Measurements from ENCODE around the gene GAS2L1.
A peak's percentile ranks its signal among the peaks of the same experiment; 100 is the strongest.

The GAS2L1 gene

GRCh38 chr22:29331213-29331612, 24.8 kb downstream of the GAS2L1 start:
- no peaks in the 10 kb centered on the region for H3K9me3 ChIP-seq (replicated peaks; ENCODE audit: low read length)
- H3K27me3 ChIP-seq (ENCODE audit: control insufficient read depth, insufficient read depth, low read length), result no peaks in the 10 kb centered on the region
- H3K9ac ChIP-seq (ENCODE audit: low read depth, low read length), result no peak overlapping the region
- peaks cover 48% of the 10 kb centered on the region for H3K4me1 ChIP-seq (ENCODE audit: control insufficient read depth, insufficient read depth, low read length)
- H3K4me2 ChIP-seq (ENCODE audit: low read length), result peak overlapping the region; percentile 24
- no peak overlapping the region for H3K4me3 ChIP-seq (ENCODE audit: low read length)
- peaks cover 56% of the 10 kb centered on the region for H3K36me3 ChIP-seq (ENCODE audit: insufficient read depth, low read length)

GRCh38 chr22:29331658-29332300, 25.3 kb downstream of the GAS2L1 start:
- Histone ChIP-seq H3K36me3 (ENCODE audit: insufficient read depth, low read length) (peaks cover 54% of the 10 kb centered on the region), H3K9ac (ENCODE audit: low read depth, low read length) (no peak overlapping the region), H3K4me3 (ENCODE audit: low read length) (no peak overlapping the region), H3K4me2 (ENCODE audit: low read length) (no peak overlapping the region), H3K27me3 (ENCODE audit: control insufficient read depth, insufficient read depth, low read length) (no peaks in the 10 kb centered on the region), H3K9me3 (replicated peaks; ENCODE audit: low read length) (no peaks in the 10 kb centered on the region), H3K4me1 (ENCODE audit: control insufficient read depth, insufficient read depth, low read length) (peaks cover 48% of the 10 kb centered on the region)

GRCh38 chr22:29332886-29333496, 26.5 kb downstream of the GAS2L1 start:
- H3K4me3 ChIP-seq (ENCODE audit: low read length), result no peak overlapping the region
- no peak overlapping the region for H3K9ac ChIP-seq (ENCODE audit: low read depth, low read length)
- no peak overlapping the region for H3K4me2 ChIP-seq (ENCODE audit: low read length)
- H3K27me3 ChIP-seq (ENCODE audit: control insufficient read depth, insufficient read depth, low read length), result no peaks in the 10 kb centered on the region
- H3K36me3 ChIP-seq (ENCODE audit: insufficient read depth, low read length), result peaks cover 55% of the 10 kb centered on the region
- H3K4me1 ChIP-seq (ENCODE audit: control insufficient read depth, insufficient read depth, low read length), result peaks cover 45% of the 10 kb centered on the region
- H3K9me3 ChIP-seq (replicated peaks; ENCODE audit: low read length), result no peaks in the 10 kb centered on the region

GRCh38 chr22:29334148-29334547, 27.7 kb downstream of the GAS2L1 start:
- H3K4me3 ChIP-seq (ENCODE audit: low read length), result no peak overlapping the region
- H3K27me3 ChIP-seq (ENCODE audit: control insufficient read depth, insufficient read depth, low read length), result no peaks in the 10 kb centered on the region
- H3K4me1 ChIP-seq (ENCODE audit: control insufficient read depth, insufficient read depth, low read length), result peaks cover 34% of the 10 kb centered on the region
- H3K36me3 ChIP-seq (ENCODE audit: insufficient read depth, low read length), result peaks cover 59% of the 10 kb centered on the region
- H3K4me2 ChIP-seq (ENCODE audit: low read length), result no peak overlapping the region
- no peaks in the 10 kb centered on the region for H3K9me3 ChIP-seq (replicated peaks; ENCODE audit: low read length)
- no peak overlapping the region for H3K9ac ChIP-seq (ENCODE audit: low read depth, low read length)

GRCh38 chr22:29334696-29335344, 28.4 kb downstream of the GAS2L1 start:
- Histone ChIP-seq H3K9me3 (replicated peaks; ENCODE audit: low read length) (no peaks in the 10 kb centered on the region), H3K4me2 (ENCODE audit: low read length) (no peak overlapping the region), H3K27me3 (ENCODE audit: control insufficient read depth, insufficient read depth, low read length) (no peaks in the 10 kb centered on the region), H3K36me3 (ENCODE audit: insufficient read depth, low read length) (peaks cover 63% of the 10 kb centered on the region), H3K4me1 (ENCODE audit: control insufficient read depth, insufficient read depth, low read length) (peaks cover 28% of the 10 kb centered on the region), H3K9ac (ENCODE audit: low read depth, low read length) (no peak overlapping the region), H3K4me3 (ENCODE audit: low read length) (no peak overlapping the region)

- Histone ChIP-seq H3K27me3 (ENCODE audit: control insufficient read depth, insufficient read depth, low read length) (no peaks in the 10 kb centered on the region), H3K9me3 (replicated peaks; ENCODE audit: low read length) (no peaks in the 10 kb centered on the region), H3K4me3 (ENCODE audit: low read length) (no peak overlapping the region), H3K4me2 (ENCODE audit: low read length) (no peak overlapping the region), H3K36me3 (ENCODE audit: insufficient read depth, low read length) (peaks cover 66% of the 10 kb centered on the region), H3K9ac (ENCODE audit: low read depth, low read length) (no peak overlapping the region), H3K4me1 (ENCODE audit: control insufficient read depth, insufficient read depth, low read length) (peaks cover 21% of the 10 kb centered on the region)
Measured at GRCh38 chr22:29335656-29336055, 29.2 kb downstream of the GAS2L1 start.

- Histone ChIP-seq H3K4me3 (ENCODE audit: low read length) (no peak overlapping the region), H3K27me3 (ENCODE audit: control insufficient read depth, insufficient read depth, low read length) (no peaks in the 10 kb centered on the region), H3K36me3 (ENCODE audit: insufficient read depth, low read length) (peaks cover 79% of the 10 kb centered on the region), H3K9me3 (replicated peaks; ENCODE audit: low read length) (no peaks in the 10 kb centered on the region), H3K4me1 (ENCODE audit: control insufficient read depth, insufficient read depth, low read length) (peaks cover 10% of the 10 kb centered on the region), H3K4me2 (ENCODE audit: low read length) (no peak overlapping the region), H3K9ac (ENCODE audit: low read depth, low read length) (no peak overlapping the region)
Measured at GRCh38 chr22:29336751-29337490, 30.5 kb downstream of the GAS2L1 start.

- Histone ChIP-seq H3K9ac (ENCODE audit: low read depth, low read length) (no peak overlapping the region), H3K36me3 (ENCODE audit: insufficient read depth, low read length) (peaks cover 77% of the 10 kb centered on the region), H3K4me3 (ENCODE audit: low read length) (no peak overlapping the region), H3K27me3 (ENCODE audit: control insufficient read depth, insufficient read depth, low read length) (no peaks in the 10 kb centered on the region), H3K9me3 (replicated peaks; ENCODE audit: low read length) (no peaks in the 10 kb centered on the region), H3K4me1 (ENCODE audit: control insufficient read depth, insufficient read depth, low read length) (peaks cover 10% of the 10 kb centered on the region), H3K4me2 (ENCODE audit: low read length) (no peak overlapping the region)
Measured at GRCh38 chr22:29337631-29338284, 31.3 kb downstream of the GAS2L1 start.

- peaks cover 79% of the 10 kb centered on the region for H3K36me3 ChIP-seq (ENCODE audit: insufficient read depth, low read length)
- H3K4me1 ChIP-seq (ENCODE audit: control insufficient read depth, insufficient read depth, low read length), result peaks cover 15% of the 10 kb centered on the region
- H3K4me3 ChIP-seq (ENCODE audit: low read length), result no peak overlapping the region
- H3K9me3 ChIP-seq (replicated peaks; ENCODE audit: low read length), result no peaks in the 10 kb centered on the region
- H3K4me2 ChIP-seq (ENCODE audit: low read length), result no peak overlapping the region
- H3K9ac ChIP-seq (ENCODE audit: low read depth, low read length), result no peak overlapping the region
- H3K27me3 ChIP-seq (ENCODE audit: control insufficient read depth, insufficient read depth, low read length), result no peaks in the 10 kb centered on the region
Measured at GRCh38 chr22:29338398-29338797, 31.9 kb downstream of the GAS2L1 start.

- no peaks in the 10 kb centered on the region for H3K9me3 ChIP-seq (replicated peaks; ENCODE audit: low read length)
- no peak overlapping the region for H3K4me3 ChIP-seq (ENCODE audit: low read length)
- no peak overlapping the region for H3K9ac ChIP-seq (ENCODE audit: low read depth, low read length)
- no peak overlapping the region for H3K4me2 ChIP-seq (ENCODE audit: low read length)
- H3K36me3 ChIP-seq (ENCODE audit: insufficient read depth, low read length), result peaks cover 81% of the 10 kb centered on the region
- no peaks in the 10 kb centered on the region for H3K27me3 ChIP-seq (ENCODE audit: control insufficient read depth, insufficient read depth, low read length)
- H3K4me1 ChIP-seq (ENCODE audit: control insufficient read depth, insufficient read depth, low read length), result peaks cover 27% of the 10 kb centered on the region
Measured at GRCh38 chr22:29339381-29340235, 33.2 kb downstream of the GAS2L1 start.
